H1 (cell line): ENCODE measurements around the gene KMT5B. TPM values are rescaled to one million over a fixed set of nuclear protein-coding genes. Genes with fewer than 3 reads are reported as not detected.

ENCODE experiments used
- CTCF ChIA-PET: fragments of 300-600 bp; sonication (Branson Sonifier 250); formaldehyde crosslinking; loops from one replicate; lab custom pipeline; 2021; ENCODE audit not compliant: partially characterized antibody; lab: Charles Lee
- POLR2A ChIA-PET: fragments of 300-600 bp; sonication (Branson Sonifier 250); formaldehyde crosslinking; loops from one replicate; lab custom pipeline; 2021; ENCODE audit warnings: inconsistent platforms; ENCODE audit not compliant: partially characterized antibody; lab: Charles Lee
- DNase-seq, 2 experiments: peaks; one replicate each; pipeline versions ENCODE4 v3.0.0 to v3.0.0-alpha.2; 2010 to 2022; ENCODE audit warnings: low spot score in 2 of 2, low read depth in 1 of 2, mixed read lengths in 1 of 2
- FAIRE-seq: peaks from 2 replicates; lab custom pipeline; 2011; peaks lifted over from hg19 to GRCh38; lab: Jason Lieb, UNC
- H2AFZ ChIP-seq: 2 replicates; pipeline ENCODE4 v1.8.1; 2012; ENCODE audit warnings: low read length, inconsistent platforms
- H2AK5ac ChIP-seq: 2 replicates; pipeline ENCODE4 v1.6.1; 2013; ENCODE audit warnings: low read depth, low read length
- H2BK120ac ChIP-seq: replicated peaks from 2 replicates; pipeline ENCODE3; 2013; ENCODE audit warnings: low read depth, low read length, inconsistent platforms
- H2BK12ac ChIP-seq: 2 replicates; pipeline ENCODE4 v1.6.1; 2013; ENCODE audit warnings: low read depth, low read length
- H2BK15ac ChIP-seq: 2 replicates; pipeline ENCODE4 v1.6.1; 2013; ENCODE audit warnings: low read length
- H2BK20ac ChIP-seq: 2 replicates; pipeline ENCODE4 v1.6.1; 2013; ENCODE audit warnings: low read length
- H2BK5ac ChIP-seq: 2 replicates; pipeline ENCODE4 v1.6.1; 2013; ENCODE audit warnings: low read depth, low read length
- H3K14ac ChIP-seq: 2 replicates; pipeline ENCODE4 v1.6.1; 2013; ENCODE audit warnings: inconsistent platforms; ENCODE audit not compliant: insufficient read length
- H3K18ac ChIP-seq: 2 replicates; pipeline ENCODE4 v1.6.1; 2013; ENCODE audit warnings: low read length; ENCODE audit errors: extremely low read depth
- H3K23ac ChIP-seq: 2 replicates; pipeline ENCODE4 v1.6.1; 2013; ENCODE audit warnings: inconsistent platforms; ENCODE audit not compliant: insufficient read length
- H3K23me2 ChIP-seq: 2 replicates; pipeline ENCODE4 v1.6.1; 2013; ENCODE audit warnings: low read depth, low read length
- H3K27ac ChIP-seq: 2 replicates; pipeline ENCODE4 v1.6.1; 2011; ENCODE audit warnings: low read depth, low read length, inconsistent platforms
- H3K27me3 ChIP-seq, 4 experiments: replicated peaks in 1 of 4; 1 replicate in 1 of 4; 2 replicates in 3 of 4; pipeline versions ENCODE4 v1.6.1 to v1.8.1; 2011 to 2013; ENCODE audit warnings: low read length in 3 of 4, mild to moderate bottlenecking in 3 of 4, inconsistent platforms in 2 of 4, mixed read lengths in 2 of 4, moderate library complexity in 1 of 4; ENCODE audit not compliant: control insufficient read depth in 3 of 4, insufficient read depth in 3 of 4; ENCODE audit errors: extremely low read depth in 1 of 4
- H3K36me3 ChIP-seq, 4 experiments: 2 replicates each; pipeline versions ENCODE4 v1.6.1 to v1.8.1; 2011 to 2013; ENCODE audit warnings: mild to moderate bottlenecking in 4 of 4, low read length in 3 of 4, moderate library complexity in 2 of 4, control low read depth in 1 of 4, inconsistent platforms in 1 of 4; ENCODE audit not compliant: insufficient read depth in 4 of 4, control insufficient read depth in 2 of 4
- H3K4ac ChIP-seq: replicated peaks from 2 replicates; pipeline ENCODE3; 2013; ENCODE audit warnings: low read length, low read depth, mixed read lengths, inconsistent platforms; ENCODE audit not compliant: insufficient read length
- H3K4me1 ChIP-seq, 4 experiments: replicated peaks in 1 of 4; 1 replicate in 1 of 4; 2 replicates in 3 of 4; pipeline versions ENCODE4 v1.6.1 to v1.8.1; 2011 to 2013; ENCODE audit warnings: low read length in 3 of 4, inconsistent platforms in 2 of 4, mixed read lengths in 1 of 4; ENCODE audit not compliant: insufficient read depth in 4 of 4, control insufficient read depth in 3 of 4
- H3K4me2 ChIP-seq, 2 experiments: 2 replicates each; pipeline versions ENCODE4 v1.6.1 to v1.8.1; 2011 to 2013; ENCODE audit warnings: low read depth in 2 of 2, low read length in 2 of 2, control low read depth in 1 of 2, inconsistent platforms in 1 of 2, mild to moderate bottlenecking in 1 of 2; ENCODE audit not compliant: insufficient read depth in 1 of 2
- H3K4me3 ChIP-seq, 4 experiments: fragments of 200-600, 300-600 bp in 1 of 4; sonication (generic), shearing (Covaris generic), sonication (Bioruptor Twin) in 1 of 4; 2 replicates each; pipeline versions ENCODE4 v1.5.1 to v1.8.1; 2011 to 2016; ENCODE audit warnings: low read length in 4 of 4, low read depth in 3 of 4, control low read depth in 2 of 4, inconsistent platforms in 2 of 4, mild to moderate bottlenecking in 2 of 4, mixed read lengths in 1 of 4, moderate library complexity in 1 of 4; ENCODE audit not compliant: insufficient read depth in 2 of 4; ENCODE audit errors: extremely low read depth in 1 of 4
- H3K56ac ChIP-seq: replicated peaks from 2 replicates; pipeline ENCODE3; 2013; ENCODE audit warnings: low read depth, mild to moderate bottlenecking, mixed read lengths, low read length, inconsistent platforms; ENCODE audit not compliant: insufficient read length
- H3K79me1 ChIP-seq: 2 replicates; pipeline ENCODE4 v1.6.1; 2013; ENCODE audit warnings: low read depth, low read length, control low read depth
- H3K79me2 ChIP-seq, 2 experiments: 2 replicates each; pipeline versions ENCODE4 v1.6.1 to v1.8.1; 2012 to 2013; ENCODE audit warnings: low read length in 2 of 2, mild to moderate bottlenecking in 2 of 2, inconsistent platforms in 1 of 2; ENCODE audit not compliant: insufficient read depth in 2 of 2, control insufficient read depth in 1 of 2
- H3K9ac ChIP-seq, 4 experiments: replicated peaks in 1 of 4; 1 replicate in 1 of 4; 2 replicates in 3 of 4; pipeline versions ENCODE4 v1.6.1 to v1.8.1; 2011 to 2013; ENCODE audit warnings: low read depth in 3 of 4, low read length in 3 of 4, control low read depth in 2 of 4, mild to moderate bottlenecking in 2 of 4, moderate library complexity in 2 of 4, inconsistent platforms in 1 of 4; ENCODE audit errors: extremely low read depth in 1 of 4
- H3K9me3 ChIP-seq, 2 experiments: 2 replicates each; pipeline versions ENCODE4 v1.6.1 to v1.8.1; 2012 to 2013; ENCODE audit warnings: mild to moderate bottlenecking in 2 of 2, moderate library complexity in 2 of 2, control low read depth in 1 of 2, inconsistent platforms in 1 of 2, low read depth in 1 of 2, low read length in 1 of 2, mixed read lengths in 1 of 2; ENCODE audit not compliant: insufficient read depth in 2 of 2
- H4K20me1 ChIP-seq, 2 experiments: replicated peaks in 1 of 2; 2 replicates each; pipeline versions ENCODE3 to v1.8.1; 2011 to 2013; ENCODE audit warnings: inconsistent platforms in 2 of 2, low read length in 2 of 2, mild to moderate bottlenecking in 1 of 2; ENCODE audit not compliant: insufficient read depth in 2 of 2, control insufficient read depth in 1 of 2
- H4K5ac ChIP-seq: 2 replicates; pipeline ENCODE4 v1.6.1; 2013; ENCODE audit warnings: low read length, low read depth, mixed read lengths, inconsistent platforms; ENCODE audit not compliant: insufficient read length
- H4K8ac ChIP-seq: 2 replicates; pipeline ENCODE4 v1.8.0; 2013; ENCODE audit warnings: mild to moderate bottlenecking, moderate library complexity, low read length, inconsistent platforms; ENCODE audit not compliant: insufficient read depth; ENCODE audit errors: extremely low read depth
- H4K91ac ChIP-seq: replicated peaks from 2 replicates; pipeline ENCODE3; 2013; ENCODE audit warnings: low read length, mixed read lengths, inconsistent platforms; ENCODE audit not compliant: insufficient read length
- BACH1 ChIP-seq: IDR thresholded peaks from 2 replicates; pipeline ENCODE4 v1.6.1; 2012; ENCODE audit warnings: low read length, improper control_type of control experiment
- EP300 ChIP-seq, 2 experiments: IDR thresholded peaks; 1 replicate in 1 of 2; 2 replicates in 1 of 2; pipeline ENCODE4 v1.6.1; 2011 to 2012; ENCODE audit warnings: low read depth in 2 of 2, low read length in 2 of 2, mild to moderate bottlenecking in 2 of 2, borderline replicate concordance in 1 of 2, inconsistent platforms in 1 of 2, moderate library complexity in 1 of 2
- MAX ChIP-seq: IDR thresholded peaks from 2 replicates; pipeline ENCODE4 v1.6.1; 2012; ENCODE audit warnings: inconsistent platforms
- WGBS, 2 experiments: shearing (Covaris generic) in 1 of 2; methylation state at CpG; one replicate each; pipeline versions ENCODE4 v1.1.6 to v1.1.7; 2013 to 2015; ENCODE audit warnings: low lambda C conversion rate in 2 of 2, mixed read lengths in 2 of 2, inconsistent platforms in 1 of 2, low coverage in 1 of 2, missing lambda C conversion rate in 1 of 2; ENCODE audit not compliant: insufficient replicate concordance in 2 of 2, insufficient coverage in 1 of 2, insufficient read length in 1 of 2; ENCODE audit errors: extremely low coverage in 1 of 2, missing lambda C conversion rate in 1 of 2; 5-methylcytosine and 5-hydroxymethylcytosine counted together
- polyA plus RNA-seq, 7 experiments: library from polyadenylated mRNA; depleted of rRNA in 3 of 7; stranded (reverse) in 5 of 7; unstranded in 2 of 7; fragments of >200 nt in 5 of 7; fragments of 200-250 nt in 2 of 7; gene quantifications; 1 replicate in 5 of 7; 2 replicates in 1 of 7; 4 replicates in 1 of 7; pipeline versions ENCODE4 v1.2.1 to v1.2.3, GENCODE V29; 2011 to 2013; ENCODE audit warnings: missing spikeins in 2 of 7, mixed read lengths in 2 of 7
- total RNA-seq: library from RNA; stranded (reverse); fragmentation: NEBNext Ultra II Directional; extraction: Animal tissue kit (Norgen Biotek cat#: 25700); gene quantifications from 2 replicates; pipeline ENCODE4 v1.2.1, GENCODE V29; 2021
- TF ChIP-seq, protein P1 (sequence below): IDR thresholded peaks from 2 replicates; pipeline ENCODE4 v1.6.1; 2011; ENCODE audit warnings: low read depth, mild to moderate bottlenecking, low read length; ENCODE audit not compliant: insufficient read depth

The KMT5B gene
- total and polyA plus RNA-seq, 2 of the 8 experiments (the other 6 are each of a cell fraction or from before 2014, with no cell fraction given): 11.0 to 40.8 TPM

DNA sequence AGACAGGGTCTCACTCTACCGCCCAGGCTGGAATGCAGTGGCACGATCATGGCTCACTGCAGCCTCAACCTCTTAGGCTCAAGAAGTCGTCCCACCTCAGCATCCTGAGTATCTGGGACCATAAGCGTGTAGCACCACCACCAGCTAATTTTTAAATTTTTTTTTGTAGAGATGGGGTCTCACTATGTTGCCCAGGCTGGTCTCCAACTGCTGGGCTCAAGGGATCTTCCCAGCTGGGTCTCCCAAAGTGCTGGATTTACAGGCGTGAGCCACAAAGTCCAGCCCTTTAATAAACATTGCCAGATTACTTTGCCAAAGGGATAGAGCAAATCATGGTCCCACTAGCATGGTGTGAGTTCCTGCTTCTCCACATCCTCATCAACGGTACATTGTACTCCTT lies 45.6 kb downstream of the KMT5B start:
- POLR2A ChIA-PET: interaction anchor here (0.6 to 1.5 kb wide), 6 partner anchors 10 to 220 kb away, joined by 3 to 4 read pairs (median 3); no protein-coding TSS in a partner anchor
- no peak overlapping the region for H3K56ac ChIP-seq

More for the DNA sequence above, 45.6 kb downstream of the KMT5B start:
- Histone ChIP-seq H3K23ac (no peak overlapping the region), H3K79me2 (no peaks in the 10 kb centered on the region), H2BK5ac (no peak overlapping the region), H3K79me1 (peaks cover 2% of the 10 kb centered on the region; the same call in 1 of the 2 replicates), H4K5ac (no peak overlapping the region), H3K18ac (no peak overlapping the region), H3K23me2 (no peaks in the 10 kb centered on the region), H3K9me3 (no peaks in the 10 kb centered on the region), H3K4me3 (no peak overlapping the region), H3K4me1 (no peaks in the 10 kb centered on the region), H2BK120ac (no peak overlapping the region), H2BK12ac (no peak overlapping the region), H4K20me1 (no peaks in the 10 kb centered on the region), H2AFZ (no peak overlapping the region), H2BK20ac (no peak overlapping the region), H3K4me2 (no peak overlapping the region), H3K27ac (no peak overlapping the region), H3K14ac (no peak overlapping the region), H4K8ac (no peak overlapping the region), H2BK15ac (no peak overlapping the region), H3K9ac (no peak overlapping the region), H4K91ac (no peak overlapping the region), H3K27me3 (no peaks in the 10 kb centered on the region), H2AK5ac (no peak overlapping the region), H3K4ac (no peak overlapping the region), H3K36me3 (peaks cover 9 to 62% (median 50%) of the 10 kb centered on the region in 4 experiments)
- TF ChIP-seq BACH1 (no peak), EP300 (IDR thresholded peaks at IDR 0.05; ENCODE audit: borderline replicate concordance in 1 of 2, low read depth in 2 of 2, low read length in 2 of 2) (no peak), MAX (no peak)
- TF ChIP-seq, protein P1, sequence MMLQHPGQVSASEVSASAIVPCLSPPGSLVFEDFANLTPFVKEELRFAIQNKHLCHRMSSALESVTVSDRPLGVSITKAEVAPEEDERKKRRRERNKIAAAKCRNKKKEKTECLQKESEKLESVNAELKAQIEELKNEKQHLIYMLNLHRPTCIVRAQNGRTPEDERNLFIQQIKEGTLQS: no peak
- DNase-seq (no peak), FAIRE-seq (no peak)
- WGBS, 2 experiments: 96% methylated on average over 6 of the region's 6 CpGs; no CpG with 5 or more reads in 1 of the 2 experiments
- CTCF ChIA-PET: interaction anchor here (0.7 to 1.4 kb wide), 2 partner anchors 9 to 43 kb away, joined by 3 to 5 read pairs; no protein-coding TSS in a partner anchor
